AG08395 (cell line): ENCODE results near the gene ARID1B.

Experiments
- DNase-seq: peaks from one replicate; pipeline ENCODE4 v3.0.0; 2012; ENCODE audit warnings: mixed read lengths, low spot score

ARID1B gene

DNA sequence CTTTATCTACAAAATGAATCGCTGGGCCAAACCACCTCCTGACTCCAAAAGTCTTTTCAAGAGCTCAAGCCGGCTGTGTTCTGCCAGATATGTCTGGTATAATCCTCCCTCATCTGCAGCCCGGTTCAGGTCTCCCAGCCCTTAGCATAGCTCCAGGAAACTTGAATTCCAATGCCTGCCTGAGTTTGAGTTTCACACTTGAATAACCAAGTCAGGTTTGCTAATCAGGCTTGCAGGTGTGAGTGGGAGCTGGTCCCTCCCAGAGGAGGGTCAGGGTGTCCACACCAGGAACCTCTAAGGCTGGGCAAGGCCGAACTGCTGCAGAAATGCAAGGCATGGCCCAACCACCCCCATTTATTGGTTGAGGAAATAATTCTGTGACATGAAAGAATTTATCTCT lies 449.6 kb downstream of the ARID1B start:
- DNase-seq: no peak

DNA sequence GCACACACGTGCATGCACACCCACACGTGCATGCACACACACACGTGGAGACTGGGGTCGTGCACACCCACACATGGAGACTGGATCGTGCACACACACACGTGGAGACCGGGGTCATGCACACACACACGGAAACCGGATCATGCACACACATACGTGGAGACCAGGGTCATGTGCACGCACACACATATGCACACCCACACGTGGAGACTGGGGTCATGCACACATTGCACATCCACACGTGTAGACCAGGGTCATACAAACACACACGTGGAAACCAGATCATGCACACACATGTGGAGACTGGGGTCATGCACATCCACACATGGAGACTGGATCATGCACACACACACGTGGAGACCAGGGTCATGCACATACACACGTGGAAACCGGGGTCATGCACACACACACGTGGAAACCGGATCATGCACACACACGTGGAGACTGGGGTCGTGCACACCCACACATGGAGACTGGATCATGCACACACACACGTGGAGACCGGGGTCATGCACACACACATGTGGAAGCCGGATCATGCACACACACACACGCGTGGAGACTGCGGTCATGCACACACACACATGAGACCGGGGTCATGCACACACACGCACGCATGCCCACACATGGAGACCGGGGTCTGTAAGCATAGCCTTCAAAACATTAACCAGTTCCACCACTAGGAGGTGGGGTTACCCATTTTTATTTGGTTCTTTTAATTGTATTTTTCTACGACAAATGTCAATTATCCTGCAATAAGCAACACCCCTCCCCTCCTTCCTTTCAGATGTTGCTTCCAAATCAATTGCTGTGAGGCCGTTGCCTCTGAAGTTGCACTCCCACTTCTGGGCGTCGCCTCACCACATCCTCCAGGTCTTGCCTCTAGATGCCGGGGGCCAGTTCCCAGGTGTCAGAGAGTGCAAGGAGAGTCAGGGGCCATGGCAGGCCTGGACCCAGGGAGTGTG lies 450.3 kb downstream of the ARID1B start:
- DNase-seq: peak; percentile 19

DNA sequence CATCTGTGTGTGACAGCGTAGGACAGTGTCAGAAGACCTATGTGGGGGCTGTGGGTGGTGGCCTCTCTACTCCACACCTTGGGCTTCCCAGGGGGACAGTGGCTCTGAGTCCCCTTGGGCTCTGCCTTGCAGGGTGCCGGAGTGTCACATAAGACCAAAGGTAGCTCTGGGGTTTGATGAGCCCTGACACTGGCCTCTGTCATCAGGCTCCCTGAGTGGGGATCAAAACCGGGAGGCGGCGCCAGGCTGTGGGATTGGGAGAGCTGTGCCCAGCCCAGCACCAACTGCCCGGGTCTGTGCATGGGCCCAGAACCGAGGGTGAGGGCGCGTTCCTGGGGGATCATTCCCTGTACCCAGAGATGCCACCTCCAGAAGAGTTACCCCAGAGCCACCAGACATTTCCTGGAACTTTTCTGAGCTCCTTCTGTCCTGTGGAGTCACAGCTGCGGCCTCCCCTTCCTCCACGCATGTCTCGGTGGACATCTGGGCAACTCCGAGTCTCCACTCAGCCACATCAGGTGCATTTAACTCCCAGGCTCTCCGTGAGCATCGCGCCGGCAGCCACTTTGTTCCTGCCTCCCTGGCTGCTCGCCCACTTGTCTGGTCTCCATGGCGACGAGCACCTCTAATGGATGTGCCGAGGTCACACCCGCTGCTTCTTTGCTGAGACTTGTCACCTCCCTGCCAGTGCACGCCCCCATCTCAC lies 451.4 kb downstream of the ARID1B start:
- no peak for DNase-seq

DNA sequence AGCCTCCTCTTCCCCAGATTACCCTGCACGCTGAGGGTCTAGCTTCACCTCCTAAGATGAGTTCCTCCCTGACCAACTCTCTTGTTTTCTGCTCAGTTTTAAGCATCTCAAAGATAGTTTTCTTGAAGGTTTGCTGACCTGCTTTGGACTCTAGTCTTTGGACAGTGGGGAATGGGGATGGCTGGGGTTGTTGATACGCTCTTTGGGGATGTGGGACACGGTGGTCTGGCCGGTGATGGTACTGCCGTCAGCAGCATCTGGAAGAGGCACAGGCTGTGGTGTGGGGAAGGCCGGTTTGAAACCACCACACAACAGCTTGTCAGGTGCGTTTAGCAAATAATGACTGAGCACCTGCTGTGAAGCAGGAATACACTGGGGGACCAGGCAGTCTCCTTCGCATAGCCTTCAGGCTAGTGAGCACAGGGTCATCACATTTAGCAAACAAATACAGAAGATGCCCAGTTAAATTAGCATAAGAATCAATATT lies 452.0 kb downstream of the ARID1B start:
- no peak for DNase-seq

DNA sequence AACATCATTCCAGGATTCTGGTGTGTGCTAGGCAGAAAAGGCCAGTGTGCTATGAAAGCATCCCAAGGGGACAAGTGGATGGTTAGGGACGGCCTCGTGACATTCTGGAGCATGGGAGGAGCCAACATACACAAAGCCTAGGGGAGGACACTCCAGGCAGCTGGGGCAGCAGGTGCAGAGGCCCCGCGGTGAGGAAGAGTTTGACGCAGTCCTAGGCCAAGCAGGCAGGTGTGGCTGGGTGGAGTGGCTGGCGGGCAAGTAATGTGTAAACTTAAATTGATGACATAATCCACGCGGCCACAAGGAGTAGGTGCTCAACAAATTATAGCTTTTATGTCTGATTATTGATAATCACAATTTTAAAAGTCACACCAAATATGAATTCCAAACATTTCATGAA lies 452.5 kb downstream of the ARID1B start:
- no peak for DNase-seq

DNA sequence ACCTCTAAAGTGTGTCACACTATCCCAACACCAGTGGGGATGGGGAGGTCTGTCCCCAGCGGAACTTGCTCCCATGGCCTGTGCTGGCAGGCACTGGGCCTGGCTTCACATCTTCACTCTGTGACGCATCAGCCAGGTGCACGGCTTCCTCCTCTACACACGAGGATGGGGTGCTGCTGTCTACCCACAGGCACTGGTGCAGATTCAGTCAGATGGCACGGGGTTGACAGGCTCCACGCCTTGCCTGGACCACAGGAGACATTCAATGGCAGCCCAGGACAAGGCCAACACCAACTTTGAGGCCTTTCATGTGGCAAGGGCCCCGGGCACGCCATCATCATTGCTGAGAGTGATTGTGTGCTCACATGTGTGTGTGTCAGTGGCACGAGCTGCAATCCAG lies 453.7 kb downstream of the ARID1B start:
- no peak for DNase-seq

DNA sequence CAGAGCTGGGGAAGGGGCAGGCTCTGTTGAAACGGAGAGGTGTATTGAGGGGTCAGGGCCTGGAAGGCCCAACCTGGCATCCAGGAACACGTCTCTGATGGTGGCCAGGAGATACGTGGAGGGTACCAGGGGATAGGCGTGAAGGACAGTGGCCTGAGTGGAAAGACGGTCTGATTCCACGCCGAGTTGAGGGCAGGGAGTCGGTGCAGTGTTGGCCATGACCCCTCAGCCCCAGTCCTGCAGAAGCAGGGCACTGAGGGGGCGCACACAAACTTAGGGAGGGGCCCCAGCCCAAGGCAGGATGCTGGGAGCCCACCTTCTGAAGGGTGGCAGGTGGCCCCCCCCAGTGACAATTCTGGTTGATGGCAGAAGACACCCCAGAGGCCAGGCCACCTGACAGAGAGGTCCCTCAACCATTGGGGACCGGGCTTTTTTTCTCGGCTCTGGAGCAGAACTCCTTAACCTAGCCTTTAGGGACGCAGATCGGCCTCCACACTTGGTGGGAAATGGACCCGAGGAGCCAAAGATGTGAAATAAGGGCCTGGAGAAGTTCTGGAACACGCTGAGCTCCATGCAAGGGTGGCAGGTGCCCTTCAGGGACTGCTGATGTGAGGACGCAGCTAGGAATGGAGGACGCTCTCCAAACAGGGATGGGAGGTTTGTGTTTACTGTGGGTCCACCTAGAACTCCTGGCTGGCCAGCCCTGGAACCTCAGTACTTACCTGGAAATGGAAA lies 455.1 kb downstream of the ARID1B start:
- DNase-seq: no peak

DNA sequence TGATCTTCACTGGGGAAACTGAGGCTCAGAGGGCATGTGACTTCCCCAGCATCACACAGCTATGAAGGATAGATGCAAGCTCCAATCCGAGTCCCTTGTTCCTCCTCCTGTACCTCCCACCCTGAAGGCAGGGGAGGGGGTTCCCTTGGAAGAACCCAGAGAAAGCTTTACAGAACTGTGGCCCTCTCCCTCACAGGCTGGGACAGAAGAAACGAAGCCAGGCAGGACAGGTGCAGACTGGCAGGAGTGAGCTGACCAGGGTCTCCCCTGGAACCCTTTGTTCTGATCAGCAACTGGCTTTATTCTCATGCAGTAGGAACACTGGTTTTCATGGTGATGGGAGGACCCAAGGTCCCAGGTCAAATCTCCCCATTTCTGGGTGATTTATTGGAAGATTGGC lies 456.0 kb downstream of the ARID1B start:
- no peak for DNase-seq

DNA sequence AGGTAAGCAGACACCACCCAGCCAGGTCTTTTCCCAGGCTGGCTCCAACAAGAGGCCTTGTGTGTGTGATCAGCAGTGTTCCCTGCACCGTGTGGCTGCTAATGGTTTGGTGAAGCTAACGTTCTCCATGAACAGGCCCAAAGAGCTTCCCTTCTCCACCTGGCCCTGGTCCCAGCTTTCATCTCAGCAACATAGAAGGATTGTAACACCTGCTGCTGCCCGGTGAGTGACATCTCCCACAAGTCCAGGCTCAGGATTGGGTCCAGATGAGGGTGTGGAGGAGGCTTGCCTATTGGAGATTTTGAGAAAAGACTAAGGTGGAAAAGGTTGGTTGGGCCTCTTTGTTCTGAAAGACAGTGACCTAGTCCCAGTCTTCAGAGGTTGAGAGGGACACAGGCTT lies 456.5 kb downstream of the ARID1B start:
- DNase-seq: no peak

DNA sequence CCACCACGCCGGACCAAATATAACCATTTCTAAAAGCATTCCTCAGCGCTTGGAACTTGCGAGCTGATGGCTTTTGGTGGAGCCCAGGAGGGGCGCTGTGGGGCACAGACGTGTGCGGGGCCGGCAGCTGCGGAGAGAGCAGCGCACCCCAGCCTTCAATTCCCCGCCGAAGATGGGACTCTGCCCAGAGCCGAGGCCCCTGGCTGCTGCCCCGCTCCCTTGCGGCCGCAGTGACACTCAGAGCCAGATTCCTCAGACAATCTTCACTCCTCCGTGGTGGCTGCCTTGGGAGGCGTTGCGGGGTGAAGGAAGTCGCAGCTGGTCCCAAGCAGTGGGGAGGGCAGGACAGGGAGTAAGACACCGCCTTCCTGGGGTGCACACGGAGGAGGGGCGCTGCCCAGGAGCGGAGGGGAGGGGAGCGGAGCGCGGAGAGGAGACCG lies 458.4 kb downstream of the ARID1B start:
- DNase-seq: peak; percentile 78

DNA sequence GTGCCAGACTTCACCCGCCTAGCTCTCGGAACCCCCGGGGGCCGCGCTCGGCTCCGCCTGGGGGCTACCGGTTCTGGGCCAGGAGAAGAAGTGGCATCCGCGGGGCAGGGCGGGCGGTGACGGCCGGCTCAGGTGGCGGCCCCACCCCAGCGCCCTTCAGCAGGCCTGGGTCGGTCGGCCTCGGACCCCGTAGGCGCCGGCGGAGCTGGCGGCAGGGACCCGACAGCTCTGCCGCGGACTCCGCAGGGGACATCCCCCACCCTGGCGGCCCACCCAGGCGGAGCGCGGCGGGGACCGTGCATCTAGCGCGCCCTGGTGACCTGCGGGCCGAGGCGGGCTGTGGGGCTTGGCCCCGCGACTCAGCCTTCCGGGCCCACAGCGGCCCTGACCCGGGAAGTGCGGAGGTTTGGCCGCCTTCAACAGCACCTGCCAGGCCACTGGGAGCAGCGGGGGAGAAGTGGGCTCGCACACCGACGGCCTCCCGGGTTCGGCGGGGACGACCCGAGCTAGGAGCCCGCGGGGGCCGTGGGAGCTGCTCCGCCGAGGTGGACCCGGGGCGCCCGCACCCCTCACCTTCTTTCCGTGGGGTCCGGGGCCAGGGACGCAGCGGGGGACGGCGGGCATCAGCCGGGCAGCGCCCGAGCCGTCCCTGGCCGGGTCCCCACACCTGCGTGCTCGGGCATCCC lies 459.0 kb downstream of the ARID1B start:
- DNase-seq: no peak

DNA sequence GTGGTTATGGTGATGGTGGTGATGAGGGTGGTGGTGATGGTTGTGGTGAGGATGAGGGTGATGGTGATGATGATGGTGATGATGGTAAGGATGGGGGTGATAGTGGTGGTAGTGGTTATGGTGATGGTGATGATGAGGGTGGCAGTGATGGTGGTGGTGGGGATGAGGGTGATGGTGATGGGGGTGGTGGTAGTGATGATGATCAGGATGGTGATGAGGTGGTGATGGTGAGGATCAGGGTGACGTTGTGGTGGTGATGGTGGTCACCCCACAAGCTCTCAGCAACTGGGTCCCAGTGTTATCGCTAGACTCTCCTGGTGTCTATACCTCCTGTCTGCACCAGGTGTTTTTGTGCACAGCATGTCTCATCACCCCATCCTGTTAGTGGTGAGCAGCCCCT lies 461.2 kb downstream of the ARID1B start:
- no peak for DNase-seq

DNA sequence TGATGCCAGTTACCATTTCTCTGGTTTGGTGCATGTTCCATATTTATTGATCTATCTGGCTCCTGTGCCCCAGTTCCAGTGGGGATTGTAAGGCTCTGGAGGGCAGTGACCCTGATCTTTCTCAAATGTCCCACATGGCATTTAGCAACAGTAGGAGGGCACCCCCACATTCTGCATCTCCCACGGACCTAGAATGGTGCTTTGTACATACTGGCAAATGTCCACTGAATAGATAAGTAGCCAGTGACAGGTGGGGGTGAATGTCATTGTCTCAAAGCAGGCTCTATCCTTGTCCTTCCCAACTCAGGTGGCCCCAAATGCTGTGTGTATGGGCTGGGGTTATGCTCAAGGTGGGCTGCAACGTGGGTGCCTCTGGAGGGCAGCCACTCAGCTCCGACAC lies 462.0 kb downstream of the ARID1B start:
- DNase-seq: no peak

DNA sequence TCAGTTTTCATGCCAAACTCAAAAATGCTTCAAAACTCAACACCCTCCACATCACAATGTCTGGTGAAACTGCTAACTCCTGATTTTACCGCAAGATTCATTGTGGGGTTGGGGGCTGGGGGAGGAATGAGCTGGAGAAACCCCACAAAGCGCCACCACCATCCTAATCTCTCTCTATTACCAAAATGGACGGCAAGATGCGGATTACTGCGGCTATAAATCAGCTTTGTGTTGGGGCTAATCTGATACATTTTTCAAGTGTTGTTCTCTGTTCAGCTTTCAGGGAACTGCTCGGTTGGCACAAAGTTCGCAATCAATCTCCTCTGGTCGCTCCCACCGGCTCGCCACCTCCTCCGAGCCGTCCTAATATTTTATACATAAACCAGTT lies 462.5 kb downstream of the ARID1B start:
- no peak for DNase-seq

DNA sequence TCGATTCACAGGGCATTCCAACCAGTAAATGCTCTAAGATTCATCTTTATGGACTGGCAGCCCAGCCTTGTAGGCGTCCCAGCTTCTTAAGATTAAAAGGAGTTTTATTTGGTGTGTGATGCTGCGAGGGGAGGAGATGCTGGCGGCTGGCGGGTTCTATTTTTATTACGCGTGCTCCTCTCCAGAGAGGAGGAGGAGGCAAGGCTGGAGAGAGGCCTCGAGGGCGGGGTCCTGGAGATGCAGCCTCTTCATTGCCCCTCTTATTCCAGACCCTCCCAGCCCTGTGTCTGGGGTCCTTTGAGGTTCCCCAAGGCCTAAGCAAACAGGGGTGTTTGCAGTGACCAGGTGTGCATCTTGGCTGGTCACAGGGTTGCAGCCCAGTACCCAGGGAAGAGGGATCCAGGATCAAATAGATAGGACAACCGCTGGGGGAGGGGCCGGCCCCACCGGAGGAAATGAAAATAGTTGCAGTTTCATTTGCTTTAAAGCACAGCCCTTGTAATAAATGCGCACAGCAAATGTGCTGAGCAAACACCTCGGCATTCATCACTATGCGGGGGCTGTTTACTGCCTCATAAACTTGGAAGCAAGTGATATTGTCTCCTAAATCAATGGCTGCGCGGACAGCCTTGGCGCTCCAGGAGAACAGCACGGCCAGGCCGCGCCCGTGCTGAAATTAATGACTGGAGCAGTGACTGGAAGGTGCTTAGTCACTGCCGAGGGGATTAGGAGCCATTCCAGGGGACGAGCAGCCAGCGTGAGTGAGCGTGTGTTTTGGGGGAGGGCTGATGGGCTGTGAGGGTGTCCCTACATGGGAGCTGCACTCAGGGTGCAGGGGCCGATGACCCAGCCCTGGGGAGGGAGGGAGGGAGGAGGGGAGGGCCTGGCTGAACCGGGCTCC lies 463.1 kb downstream of the ARID1B start:
- DNase-seq: peak; percentile 76

DNA sequence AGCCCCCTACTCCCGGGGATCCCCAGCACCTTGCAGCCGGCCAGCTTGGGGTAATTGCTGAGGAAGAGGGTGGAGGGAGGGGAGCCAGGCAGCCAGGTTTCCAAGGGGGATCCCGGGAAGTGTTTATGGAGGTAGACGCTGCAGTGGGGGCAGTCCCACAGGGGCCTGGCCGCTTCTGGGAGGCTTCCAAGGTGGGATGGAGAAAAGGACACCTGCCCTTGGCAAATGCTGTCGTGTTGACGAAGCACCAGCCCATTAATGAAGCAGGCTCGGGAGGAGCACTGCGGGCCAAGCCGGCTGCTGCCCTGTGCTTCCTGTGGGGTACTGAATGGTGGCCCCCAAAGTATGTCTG lies 463.8 kb downstream of the ARID1B start:
- no peak for DNase-seq

DNA sequence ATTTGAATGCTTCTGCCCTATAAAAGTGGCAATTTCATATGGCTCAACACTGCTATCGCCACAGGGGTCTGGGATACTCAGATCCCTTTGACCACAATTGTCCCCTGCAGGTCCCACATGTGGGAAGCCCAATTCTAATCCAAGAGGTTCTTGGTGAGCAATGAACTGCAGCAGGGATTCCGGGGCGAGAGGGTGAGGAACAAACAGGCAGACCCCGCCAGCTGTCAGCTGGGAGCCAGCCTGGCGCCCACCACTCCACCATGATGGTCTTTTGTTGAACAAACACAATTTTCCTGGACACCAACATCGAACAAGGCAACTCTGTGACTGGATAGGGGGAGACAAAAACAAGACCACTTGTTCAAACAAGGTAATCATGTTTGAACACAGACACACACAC lies 465.6 kb downstream of the ARID1B start:
- no peak for DNase-seq

DNA sequence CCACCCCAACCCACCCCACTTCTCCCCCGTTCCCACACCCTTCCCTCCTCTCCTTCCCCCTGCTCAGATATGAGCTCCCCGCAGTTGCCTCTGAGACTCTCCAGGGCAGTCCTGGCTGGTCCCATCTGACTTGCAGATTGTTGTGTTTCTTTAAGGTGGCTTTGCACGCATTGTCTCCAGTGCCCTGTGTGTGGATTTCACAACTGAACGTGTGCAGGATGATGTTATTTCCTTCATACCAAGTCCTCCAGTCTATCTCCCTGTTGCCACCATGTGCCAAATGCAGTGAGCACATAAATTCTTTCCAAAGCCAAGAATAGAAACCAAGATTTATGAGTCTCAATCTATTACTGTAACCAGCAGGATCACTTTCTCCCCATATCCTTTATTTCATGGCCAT lies 467.0 kb downstream of the ARID1B start:
- peak; percentile 88 for DNase-seq

DNA sequence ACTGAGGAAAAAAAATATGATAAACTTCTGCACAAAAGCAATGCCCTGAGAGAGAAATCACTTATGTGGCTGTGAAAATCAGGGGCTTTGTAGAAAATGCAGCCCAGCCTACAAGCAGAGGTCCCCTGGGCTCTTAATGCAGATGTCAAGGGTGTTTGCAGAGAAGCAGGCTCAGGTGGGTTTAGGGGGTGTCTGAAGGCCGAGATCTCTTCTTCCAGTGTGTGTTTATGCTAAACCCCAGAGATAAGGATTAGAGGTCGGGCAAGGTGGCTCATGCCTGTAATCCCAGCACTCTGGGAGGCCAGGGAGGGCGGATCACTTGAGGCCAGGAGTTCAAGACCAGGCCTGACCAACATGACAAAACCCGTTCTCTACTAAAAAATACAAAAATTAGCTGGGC lies 467.6 kb downstream of the ARID1B start:
- no peak for DNase-seq

DNA sequence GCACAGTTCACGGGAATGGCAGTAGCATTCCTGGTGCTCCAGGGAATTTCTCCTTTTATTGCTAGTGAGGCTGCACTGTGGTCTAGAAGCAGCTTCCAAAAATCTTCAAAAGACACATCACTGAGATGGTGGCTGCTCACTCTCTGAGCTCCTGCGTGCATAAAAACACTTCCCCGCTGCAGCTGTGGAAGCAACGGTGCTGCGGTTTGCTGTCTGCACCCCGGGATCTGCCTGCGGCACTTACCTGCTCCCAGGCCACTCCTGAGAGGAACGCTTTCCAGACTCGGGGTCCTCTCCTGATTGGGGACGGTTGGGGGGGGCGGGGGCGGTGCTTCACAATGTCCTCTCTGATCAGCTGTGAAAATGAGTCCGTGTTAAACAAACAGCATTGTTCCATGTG lies 468.3 kb downstream of the ARID1B start:
- no peak for DNase-seq

DNA sequence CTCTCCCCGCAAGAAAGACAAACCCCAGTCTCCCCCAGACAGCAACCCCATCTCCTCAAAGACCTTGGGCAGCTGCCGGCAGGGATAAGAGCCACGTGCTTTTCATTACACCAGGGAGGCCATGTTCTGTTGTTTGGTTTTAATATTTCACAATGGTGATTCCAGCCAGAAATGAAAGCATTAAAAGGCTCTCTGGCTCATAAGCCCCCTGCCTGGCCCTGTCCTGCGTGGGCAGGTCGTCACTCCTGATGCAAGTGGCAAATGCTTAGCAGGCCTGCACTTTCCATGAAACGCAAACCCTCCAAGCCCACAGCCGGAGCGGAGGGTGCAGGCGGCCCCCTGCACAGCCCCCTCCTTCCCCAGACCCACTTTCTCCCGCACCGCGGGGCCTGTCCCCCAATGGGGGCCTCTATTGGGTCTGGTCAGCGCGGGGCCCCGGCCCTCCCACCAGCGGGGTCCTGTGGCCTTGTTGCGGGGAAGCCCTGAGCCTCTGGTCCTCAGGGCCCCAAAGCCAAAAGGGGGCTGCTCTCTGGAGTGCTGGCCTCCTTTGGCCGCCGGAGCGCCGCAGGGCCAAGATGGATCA lies 469.0 kb downstream of the ARID1B start:
- peak; percentile 45 for DNase-seq
